Heart left ventricle (tissue), 16 donors: ENCODE data around the gene PARP15. TPM values are rescaled to one million over a fixed set of nuclear protein-coding genes. Genes with fewer than 3 reads are reported as not detected.

Experiments
- ATAC-seq, 4 donors: fragments of 200-7000 bp; cut with Tn5 transposase; one replicate each; pipeline ENCODE4 v1.9.1; 2020 to 2022; ENCODE audit warnings: moderate library complexity in 4 of 4, mild to moderate bottlenecking in 3 of 4, moderate number of reproducible peaks in 1 of 4
- DNase-seq, 5 donors: peaks; one replicate each; pipeline ENCODE4 v3.0.0-alpha.2; 2020
- H3K27ac ChIP-seq, 12 donors: fragments of 200-600 bp; sonication (generic) in 4 of 12; one replicate each; pipeline versions ENCODE4 v1.5.0 to v1.8.0; 2016 to 2022; ENCODE audit warnings: mild to moderate bottlenecking in 2 of 12
- H3K27me3 ChIP-seq, 9 donors: fragments of 200-600 bp; sonication (generic) in 2 of 9; one replicate each; pipeline versions ENCODE4 v1.5.1 to v1.8.0; 2016 to 2022; ENCODE audit warnings: mild to moderate bottlenecking in 3 of 9
- H3K36me3 ChIP-seq, 9 donors: fragments of 200-600 bp; sonication (generic) in 2 of 9; one replicate each; pipeline versions ENCODE4 v1.5.0 to v1.8.0; 2018 to 2022; ENCODE audit warnings: mild to moderate bottlenecking in 2 of 9
- H3K4me1 ChIP-seq, 12 donors: fragments of 200-600 bp; sonication (generic) in 4 of 12; one replicate each; pipeline versions ENCODE4 v1.5.0 to v1.8.0; 2016 to 2022; ENCODE audit warnings: mild to moderate bottlenecking in 3 of 12
- H3K4me3 ChIP-seq, 12 donors: fragments of 200-600 bp; sonication (generic) in 4 of 12; one replicate each; pipeline versions ENCODE4 v1.5.0 to v1.8.0; 2017 to 2022; ENCODE audit warnings: mild to moderate bottlenecking in 9 of 12, moderate library complexity in 4 of 12
- H3K9me3 ChIP-seq, 12 donors: fragments of 200-600 bp; sonication (generic) in 4 of 12; one replicate each; pipeline versions ENCODE4 v1.5.0 to v1.8.0; 2016 to 2022; ENCODE audit warnings: mild to moderate bottlenecking in 1 of 12
- POLR2A ChIP-seq, 2 donors: fragments of 450-650 bp; IDR thresholded peaks; one replicate each; pipeline ENCODE4 v1.6.1; 2017; ENCODE audit warnings: antibody characterized with exemption in 2 of 2, mild to moderate bottlenecking in 2 of 2, moderate library complexity in 2 of 2
- WGBS, 4 donors: extraction: QIAGEN DNeasy Blood & Tissue Kit in 2 of 4; methylation state at CpG; one replicate each; pipeline versions ENCODE4 v1.1.5 to v1.1.7; 2013 to 2018; 5-methylcytosine and 5-hydroxymethylcytosine counted together
- intact Hi-C, 10 donors: fragments of 100-400 bp; cut with DNase I; formaldehyde crosslinking; loops; one replicate each; pipeline versions ENCODE4 v1.11.1 to v1.14.2; 2022
- polyA plus RNA-seq, 2 donors: library from polyadenylated mRNA; stranded (reverse); fragments of 200-250 nt; gene quantifications; one replicate each; pipeline ENCODE4 v1.2.3, GENCODE V29; 2013
- total RNA-seq, 9 donors: library from RNA; depleted of rRNA in 2 of 9; stranded (reverse); fragments of >200 nt in 2 of 9; fragmentation: NEBNext Ultra II Directional in 3 of 9; extraction: Animal tissue kit (Norgen Biotek cat#: 25700) in 3 of 9; gene quantifications; one replicate each; pipeline versions ENCODE4 v1.1.0 to v1.2.4, GENCODE V29; 2016 to 2023
- TF ChIP-seq, protein P1 (sequence below), 12 donors: fragments of 200-600 bp; sonication (generic) in 4 of 12; IDR thresholded peaks; one replicate each; pipeline versions ENCODE4 v1.5.0 to v1.8.0; 2018 to 2022; ENCODE audit warnings: antibody characterized with exemption in 12 of 12, mild to moderate bottlenecking in 5 of 12
- donor health status: ischemic (EF 13 %, LVEDD 7.1; RV severe dilation, severe dysfunction).
- donor health status: healthy with polysubstance abuse.
- donor health status: DM: no; HTN: yes; CAD: no.
- donor health status: DM: no; HTN: no; CAD: no.
- donor health status: ischemic (EF 25% LVEDD 6.9; RV normal size, moderate dysfunction).
- donor health status: ischemic (EF 25% LVEDD 5.7; RV mildly dilated, moderate dysfunction).
- donor health status: healthy.
- donor health status: DM: yes; HTN: yes; CAD: no.
- donor health status: ischemic (EF 35%, LVEDD 5.7; RV mildly dilated, moderate dysfunction).
- donor health status: nonischemic (EF 11% LVEDD 7.7; RV severe dilation, severe dysfunction).
- donor health status: DM: yes; HTN: yes; CAD: no.
- donor health status: PGD.
- donor health status: ischemic (EF 29% LVEDD 5.4; RV normal size, mild dysfunction).
- donor health status: nonischemic (EF 23%, LVEDD 6.1; RV moderate dilation, normal function).

Gene PARP15
- total and polyA plus RNA-seq, 11 donors = 0.21 to 2.9 (median 0.67) TPM

DNA sequence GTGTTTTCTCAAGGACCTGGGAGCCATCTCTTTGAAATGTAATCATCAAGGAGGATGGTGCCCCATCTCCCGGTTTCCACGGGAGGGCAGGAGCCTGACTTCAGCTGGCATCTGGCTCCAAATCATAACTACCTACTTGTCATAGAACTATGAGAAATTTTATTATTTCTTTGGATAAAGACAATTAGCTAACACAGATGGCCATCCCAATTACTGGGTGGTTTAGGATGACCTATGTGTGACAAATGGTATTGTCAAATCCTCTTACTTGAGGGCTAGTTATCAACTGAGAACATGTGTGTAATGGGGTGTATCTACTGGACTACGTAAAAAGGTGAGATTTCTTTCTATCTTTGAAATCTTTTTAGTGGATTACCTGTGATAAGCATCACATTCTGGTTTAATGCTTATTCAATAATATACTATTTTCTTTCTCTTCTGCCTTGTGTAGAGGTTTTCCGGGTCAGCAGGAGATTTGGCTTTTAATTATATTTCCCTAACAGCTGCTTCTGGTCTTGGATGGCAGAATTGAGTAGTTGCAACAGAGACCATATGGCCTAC, 87.9 kb downstream of the PARP15 start:
- intact Hi-C loops = no loop called here
- ATAC-seq (no peak), DNase-seq (no peak)
- Histone ChIP-seq H3K36me3 (no peaks in the 10 kb centered on the region), H3K4me1 (no peaks in the 10 kb centered on the region), H3K27ac (no peak overlapping the region), H3K4me3 (no peak overlapping the region), H3K9me3 (peaks cover 0 to 8% (median 0%) of the 10 kb centered on the region in 12 donors), H3K27me3 (no peaks in the 10 kb centered on the region)
- WGBS, 4 donors = 71 to 80% (median 73%) methylated on average over 4 of the region's 4 CpGs
- TF ChIP-seq POLR2A (IDR thresholded peaks at IDR 0.05) = no peak
- TF ChIP-seq, protein P1, sequence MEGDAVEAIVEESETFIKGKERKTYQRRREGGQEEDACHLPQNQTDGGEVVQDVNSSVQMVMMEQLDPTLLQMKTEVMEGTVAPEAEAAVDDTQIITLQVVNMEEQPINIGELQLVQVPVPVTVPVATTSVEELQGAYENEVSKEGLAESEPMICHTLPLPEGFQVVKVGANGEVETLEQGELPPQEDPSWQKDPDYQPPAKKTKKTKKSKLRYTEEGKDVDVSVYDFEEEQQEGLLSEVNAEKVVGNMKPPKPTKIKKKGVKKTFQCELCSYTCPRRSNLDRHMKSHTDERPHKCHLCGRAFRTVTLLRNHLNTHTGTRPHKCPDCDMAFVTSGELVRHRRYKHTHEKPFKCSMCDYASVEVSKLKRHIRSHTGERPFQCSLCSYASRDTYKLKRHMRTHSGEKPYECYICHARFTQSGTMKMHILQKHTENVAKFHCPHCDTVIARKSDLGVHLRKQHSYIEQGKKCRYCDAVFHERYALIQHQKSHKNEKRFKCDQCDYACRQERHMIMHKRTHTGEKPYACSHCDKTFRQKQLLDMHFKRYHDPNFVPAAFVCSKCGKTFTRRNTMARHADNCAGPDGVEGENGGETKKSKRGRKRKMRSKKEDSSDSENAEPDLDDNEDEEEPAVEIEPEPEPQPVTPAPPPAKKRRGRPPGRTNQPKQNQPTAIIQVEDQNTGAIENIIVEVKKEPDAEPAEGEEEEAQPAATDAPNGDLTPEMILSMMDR (IDR thresholded peaks at IDR 0.05) = no peak

- no peaks in the 10 kb centered on the region for H3K4me1 ChIP-seq
- ATAC-seq = no peak
- intact Hi-C loops = no loop called here
- no peaks in the 10 kb centered on the region for H3K27me3 ChIP-seq
- DNase-seq = no peak
- TF ChIP-seq, protein P1 (IDR thresholded peaks at IDR 0.05) = no peak
- TF ChIP-seq POLR2A (IDR thresholded peaks at IDR 0.05) = no peak
- H3K27ac ChIP-seq = no peak overlapping the region
- peaks cover 0 to 7% (median 0%) of the 10 kb centered on the region in 12 donors for H3K9me3 ChIP-seq
- no peak overlapping the region for H3K4me3 ChIP-seq
- no peaks in the 10 kb centered on the region for H3K36me3 ChIP-seq
Observed at GRCh38 chr3:122665881-122666280, 88.4 kb downstream of the PARP15 start.

GRCh38 chr3:122668930-122669730, 91.7 kb downstream of the PARP15 start:
- no peak overlapping the region for H3K27ac ChIP-seq
- H3K9me3 ChIP-seq = no peaks in the 10 kb centered on the region
- H3K4me3 ChIP-seq = no peak overlapping the region
- DNase-seq (no peak), ATAC-seq (no peak)
- no peaks in the 10 kb centered on the region for H3K36me3 ChIP-seq
- TF ChIP-seq POLR2A (IDR thresholded peaks at IDR 0.05) = no peak
- TF ChIP-seq, protein P1 (IDR thresholded peaks at IDR 0.05) = no peak
- intact Hi-C loops = no loop called here
- no peaks in the 10 kb centered on the region for H3K4me1 ChIP-seq
- no peaks in the 10 kb centered on the region for H3K27me3 ChIP-seq
- 83 to 89% (median 86%) methylated on average over 5 to 8 of the region's 8 CpGs for WGBS, 4 donors

DNA sequence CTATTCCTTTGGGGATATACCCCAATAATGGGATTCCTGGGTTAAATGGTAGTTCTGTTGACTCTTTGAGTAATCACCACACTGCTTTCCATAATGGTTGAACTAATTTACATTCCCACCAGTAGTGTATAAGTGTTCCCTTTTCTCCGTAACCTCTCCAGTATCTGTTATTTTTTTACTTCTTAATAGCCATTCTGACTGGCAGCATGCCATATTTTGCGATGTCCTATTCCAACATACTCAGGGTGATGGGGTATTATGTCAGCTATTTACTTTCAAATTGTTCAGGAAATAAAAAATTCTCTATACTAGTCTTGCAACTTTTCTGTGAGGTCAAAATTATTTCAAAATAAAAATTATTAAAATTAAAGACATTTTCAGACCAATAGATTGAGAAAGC, 94.1 kb downstream of the PARP15 start:
- DNase-seq (no peak), ATAC-seq (no peak)
- H3K36me3 ChIP-seq = no peaks in the 10 kb centered on the region
- intact Hi-C loops = loop anchor here in 4 of 10 donors (10.0 kb wide), 2 partner anchors 207 to 1127 kb away; partner anchors contain the start of gene POLQ (in 3 of the 4)
- H3K27ac ChIP-seq = no peak overlapping the region
- 71 to 84% (median 73%) methylated on average over 2 of the region's 2 CpGs for WGBS, 4 donors
- no peak overlapping the region for H3K4me3 ChIP-seq
- no peaks in the 10 kb centered on the region for H3K27me3 ChIP-seq
- H3K9me3 ChIP-seq = peaks cover 0 to 7% (median 0%) of the 10 kb centered on the region in 12 donors
- H3K4me1 ChIP-seq = no peaks in the 10 kb centered on the region
- TF ChIP-seq POLR2A (IDR thresholded peaks at IDR 0.05) = no peak
- TF ChIP-seq, protein P1 (IDR thresholded peaks at IDR 0.05) = no peak
